Measurements from ENCODE around the gene A4GALT.
"Not testable (repeated sequence)": the region's sequence is repeated elsewhere in the genome, so short reads cannot be mapped to it uniquely, and the experiment has no call there.

A4GALT gene

GRCh38 chr22:42683578-42684283 lies 36.9 kb downstream of the A4GALT start:
- no peak for DNase-seq (ENCODE audit: low read depth)

GRCh38 chr22:42682113-42682851 lies 38.4 kb downstream of the A4GALT start:
- DNase-seq (ENCODE audit: low read depth): no peak

- peak; percentile 97 for DNase-seq (ENCODE audit: low read depth)
Observed at GRCh38 chr22:42680648-42681047, 40.0 kb downstream of the A4GALT start.

GRCh38 chr22:42679691-42680090 lies 41.0 kb downstream of the A4GALT start:
- no peak for DNase-seq (ENCODE audit: low read depth)

GRCh38 chr22:42678894-42679293 lies 41.8 kb downstream of the A4GALT start:
- DNase-seq (ENCODE audit: low read depth): no peak

- DNase-seq (ENCODE audit: low read depth): not testable (repeated sequence)
Observed at GRCh38 chr22:42677936-42678335, 42.7 kb downstream of the A4GALT start.

GRCh38 chr22:42676059-42676607 lies 44.5 kb downstream of the A4GALT start:
- peak; percentile 85 for DNase-seq (ENCODE audit: low read depth)

- peak; percentile 45 for DNase-seq (ENCODE audit: low read depth)
Observed at GRCh38 chr22:42673898-42674401, 46.7 kb downstream of the A4GALT start.

- not testable (repeated sequence) for DNase-seq (ENCODE audit: low read depth)
Observed at GRCh38 chr22:42673071-42673470, 47.6 kb downstream of the A4GALT start.

- DNase-seq (ENCODE audit: low read depth): peak; percentile 59
Observed at GRCh38 chr22:42670921-42671709, 49.6 kb downstream of the A4GALT start.

GRCh38 chr22:42670046-42670445 lies 50.6 kb downstream of the A4GALT start:
- DNase-seq (ENCODE audit: low read depth): no peak

- DNase-seq (ENCODE audit: low read depth): not testable (repeated sequence)
Observed at GRCh38 chr22:42666393-42666792, 54.3 kb downstream of the A4GALT start.

GRCh38 chr22:42664976-42665831 lies 55.5 kb downstream of the A4GALT start:
- no peak for DNase-seq (ENCODE audit: low read depth)

GRCh38 chr22:42661985-42662831 lies 58.5 kb downstream of the A4GALT start:
- DNase-seq (ENCODE audit: low read depth): peak; percentile 75

GRCh38 chr22:42656578-42656977 lies 64.1 kb downstream of the A4GALT start:
- no peak for DNase-seq (ENCODE audit: low read depth)

- DNase-seq (ENCODE audit: low read depth): no peak
Observed at GRCh38 chr22:42655693-42656092, 65.0 kb downstream of the A4GALT start.

GRCh38 chr22:42654436-42655073 lies 66.1 kb downstream of the A4GALT start:
- no peak for DNase-seq (ENCODE audit: low read depth)

GRCh38 chr22:42653999-42654398 lies 66.7 kb downstream of the A4GALT start:
- DNase-seq (ENCODE audit: low read depth): no peak

GRCh38 chr22:42651134-42651533 lies 69.5 kb downstream of the A4GALT start:
- peak; percentile 59 for DNase-seq (ENCODE audit: low read depth)

All from EH (cell line).